GM12873 (cell line): ENCODE results near the gene KCNH4.

Source experiments
- TF ChIP-seq, protein P1 (sequence below): IDR thresholded peaks from 2 replicates; pipeline ENCODE4 v1.5.1; 2012; ENCODE audit warnings: low read depth, mild to moderate bottlenecking, moderate library complexity, low read length, control low read depth; ENCODE audit not compliant: insufficient read depth; ENCODE audit errors: missing control alignments

KCNH4 gene

DNA sequence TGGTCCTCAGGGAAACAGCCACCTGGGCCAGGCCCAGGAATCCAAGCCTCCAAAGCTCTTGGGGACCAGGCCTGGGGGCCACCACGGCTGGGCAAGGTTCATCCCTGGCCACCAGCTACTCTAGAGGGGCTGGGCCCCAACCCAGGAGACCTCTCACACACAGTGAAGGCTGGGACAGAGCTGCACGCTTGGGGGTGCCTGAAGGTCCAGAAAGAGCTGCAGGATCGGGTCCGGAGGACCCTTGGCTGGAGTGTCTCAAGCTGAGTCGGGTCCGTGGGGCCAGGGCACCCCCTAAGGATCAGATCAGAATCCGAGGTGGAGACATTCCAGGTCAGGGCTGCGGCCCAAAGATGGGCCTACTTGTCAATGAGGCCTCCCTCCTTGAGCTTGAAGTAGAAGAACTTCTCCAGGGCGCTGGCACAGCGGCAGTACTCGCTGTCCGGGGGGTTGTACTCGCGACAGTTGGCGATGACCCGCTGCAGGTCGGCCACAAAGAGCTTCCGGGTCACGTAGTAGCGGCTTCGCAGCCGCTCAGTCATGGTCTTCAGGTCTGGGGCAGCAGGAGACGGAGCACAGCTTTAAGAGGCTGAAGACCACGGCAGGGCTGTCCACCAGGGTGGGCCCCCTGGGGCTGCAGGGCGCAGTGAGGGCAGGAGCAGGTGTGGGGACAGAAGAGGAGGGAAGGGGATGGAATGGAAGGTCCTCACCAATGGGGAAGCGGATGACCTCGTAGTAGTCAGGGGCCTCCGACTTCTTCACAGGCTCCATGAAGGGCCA lies 67.5 kb downstream of the KCNH4 start:
- TF ChIP-seq, protein P1, sequence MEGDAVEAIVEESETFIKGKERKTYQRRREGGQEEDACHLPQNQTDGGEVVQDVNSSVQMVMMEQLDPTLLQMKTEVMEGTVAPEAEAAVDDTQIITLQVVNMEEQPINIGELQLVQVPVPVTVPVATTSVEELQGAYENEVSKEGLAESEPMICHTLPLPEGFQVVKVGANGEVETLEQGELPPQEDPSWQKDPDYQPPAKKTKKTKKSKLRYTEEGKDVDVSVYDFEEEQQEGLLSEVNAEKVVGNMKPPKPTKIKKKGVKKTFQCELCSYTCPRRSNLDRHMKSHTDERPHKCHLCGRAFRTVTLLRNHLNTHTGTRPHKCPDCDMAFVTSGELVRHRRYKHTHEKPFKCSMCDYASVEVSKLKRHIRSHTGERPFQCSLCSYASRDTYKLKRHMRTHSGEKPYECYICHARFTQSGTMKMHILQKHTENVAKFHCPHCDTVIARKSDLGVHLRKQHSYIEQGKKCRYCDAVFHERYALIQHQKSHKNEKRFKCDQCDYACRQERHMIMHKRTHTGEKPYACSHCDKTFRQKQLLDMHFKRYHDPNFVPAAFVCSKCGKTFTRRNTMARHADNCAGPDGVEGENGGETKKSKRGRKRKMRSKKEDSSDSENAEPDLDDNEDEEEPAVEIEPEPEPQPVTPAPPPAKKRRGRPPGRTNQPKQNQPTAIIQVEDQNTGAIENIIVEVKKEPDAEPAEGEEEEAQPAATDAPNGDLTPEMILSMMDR = no peak

DNA sequence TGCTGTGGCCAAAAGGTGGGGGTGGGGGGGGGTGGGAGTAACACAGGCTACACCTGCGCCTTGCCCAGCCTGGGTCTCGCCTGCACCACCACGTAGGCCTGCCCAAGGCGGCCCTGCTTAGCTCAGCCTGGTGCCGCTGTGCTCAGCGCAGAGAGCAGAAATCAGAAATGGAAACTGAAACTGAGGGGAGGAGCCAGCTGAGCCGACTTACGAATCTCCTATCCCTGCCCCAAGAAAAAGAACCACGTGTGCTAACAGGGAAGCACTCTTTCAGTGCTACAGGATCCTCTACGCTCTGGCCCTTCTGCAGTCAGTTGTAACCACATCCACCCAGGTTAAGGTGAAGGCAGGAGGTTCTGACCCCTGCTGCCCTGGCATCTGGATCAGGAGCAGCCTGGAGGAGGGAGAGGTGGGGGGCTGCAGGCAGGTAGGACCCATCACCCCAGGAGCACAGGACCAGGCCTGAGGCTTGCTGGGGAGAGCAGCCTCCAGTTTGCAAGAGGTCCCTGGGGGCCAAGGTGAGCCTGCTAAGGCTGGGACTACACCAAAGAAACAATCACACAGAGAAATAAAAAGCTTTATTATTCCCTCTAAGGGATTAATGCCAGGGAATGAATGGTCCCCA lies 68.3 kb downstream of the KCNH4 start, which contains the start of gene DHX58:
Gene DHX58, minus strand, starts transcription at position 163 of the 625 bp plus-strand sequence. CDS start 822 bp downstream, outside the sequence.
- TF ChIP-seq, protein P1 = no peak

DNA sequence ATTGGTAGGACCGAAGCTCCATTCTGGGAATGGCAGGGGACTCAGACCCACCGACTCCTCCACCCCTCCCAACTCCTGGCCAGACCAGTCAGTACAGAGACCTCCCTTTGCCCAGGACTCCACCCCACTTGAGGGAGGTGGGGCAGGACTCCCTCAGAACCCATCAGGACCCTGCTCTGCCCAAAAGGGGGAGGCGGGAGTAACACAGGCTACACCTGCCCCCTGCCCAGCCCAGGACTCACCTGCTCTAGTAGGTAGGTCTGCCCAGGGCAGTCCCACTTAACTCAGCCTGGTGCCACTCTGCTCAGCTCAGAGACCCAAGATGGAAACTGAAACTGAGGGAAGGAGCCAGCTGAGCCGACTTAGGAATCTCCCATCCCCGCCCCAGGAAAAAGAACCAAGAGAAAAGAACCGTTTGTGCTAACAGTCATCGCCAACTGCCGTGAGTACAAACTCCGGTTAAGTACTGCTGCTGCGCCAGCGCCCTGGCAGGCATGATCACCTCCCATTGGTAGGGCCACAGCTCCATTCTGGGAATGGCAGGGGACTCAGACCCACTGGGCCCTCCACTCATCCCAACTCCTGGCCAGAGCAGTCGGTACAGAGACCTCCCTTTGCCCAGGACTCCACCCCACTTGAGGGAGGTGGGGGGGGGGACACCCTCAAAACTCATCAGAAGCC lies 68.9 kb downstream of the KCNH4 start:
- TF ChIP-seq, protein P1 = no peak

DNA sequence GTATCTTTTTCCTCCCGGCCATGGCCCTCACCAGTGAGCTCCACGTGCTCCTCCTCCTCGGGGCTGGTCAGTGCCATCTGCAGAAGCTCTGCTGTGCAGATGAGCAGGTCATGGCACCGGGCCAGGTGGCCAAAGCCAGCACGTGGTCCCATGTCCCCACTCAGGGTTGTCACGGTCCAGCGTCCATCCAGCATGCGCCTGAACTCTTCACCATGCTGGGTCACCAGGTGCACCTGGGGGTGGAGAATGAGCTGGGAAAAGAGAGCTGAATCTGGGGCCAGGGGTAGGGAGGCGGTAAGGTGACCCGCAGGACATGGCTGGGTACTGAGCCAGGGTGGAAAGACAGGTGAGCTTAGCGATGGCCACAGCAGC lies 69.7 kb downstream of the KCNH4 start:
- TF ChIP-seq, protein P1 = no peak

DNA sequence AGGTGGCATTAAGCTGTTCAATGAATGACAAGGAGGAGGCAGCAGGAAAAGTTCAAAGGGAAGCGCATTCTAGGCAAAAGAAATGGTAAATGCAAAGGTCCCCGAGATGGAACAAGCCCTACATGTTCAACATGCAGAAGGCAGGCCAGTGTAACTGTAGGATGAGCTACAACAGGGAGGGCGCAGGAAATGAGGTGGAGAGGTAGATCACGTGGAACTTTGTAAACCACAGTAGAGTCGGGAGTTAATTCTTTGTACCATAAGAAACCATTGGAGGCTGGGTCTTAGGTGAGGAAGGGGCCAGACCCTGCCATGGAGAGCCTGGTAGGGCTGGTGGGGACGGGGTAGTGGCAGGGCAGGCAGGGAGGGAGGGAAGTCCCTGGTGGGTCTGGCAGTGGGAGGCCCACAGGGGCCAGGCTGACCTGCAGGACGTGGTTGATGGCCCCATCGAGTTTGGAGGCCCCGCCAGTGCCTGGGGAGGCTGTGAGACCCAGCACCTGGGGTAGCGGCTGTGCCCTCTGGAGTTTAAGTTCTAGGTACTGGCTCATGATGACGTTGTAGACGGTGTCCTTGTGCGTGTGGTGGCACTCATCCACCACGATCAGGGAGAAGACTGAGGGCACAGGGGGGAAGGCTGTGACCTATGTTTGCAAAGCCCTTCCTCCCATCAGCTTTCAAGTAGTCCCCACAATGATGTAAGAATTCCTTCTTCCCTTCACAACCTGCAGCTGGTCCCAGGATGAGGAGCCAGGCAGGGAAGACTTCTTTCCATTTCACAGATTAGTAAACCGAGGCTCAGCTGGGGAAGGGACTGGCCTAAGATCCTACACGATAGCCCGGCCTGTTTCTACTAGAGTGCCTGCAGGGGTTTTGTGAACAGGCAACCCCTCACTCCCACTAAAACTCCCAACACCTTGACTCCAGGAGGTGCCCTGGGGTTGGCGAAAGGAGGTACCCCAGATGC lies 70.4 kb downstream of the KCNH4 start:
- TF ChIP-seq, protein P1 = no peak

DNA sequence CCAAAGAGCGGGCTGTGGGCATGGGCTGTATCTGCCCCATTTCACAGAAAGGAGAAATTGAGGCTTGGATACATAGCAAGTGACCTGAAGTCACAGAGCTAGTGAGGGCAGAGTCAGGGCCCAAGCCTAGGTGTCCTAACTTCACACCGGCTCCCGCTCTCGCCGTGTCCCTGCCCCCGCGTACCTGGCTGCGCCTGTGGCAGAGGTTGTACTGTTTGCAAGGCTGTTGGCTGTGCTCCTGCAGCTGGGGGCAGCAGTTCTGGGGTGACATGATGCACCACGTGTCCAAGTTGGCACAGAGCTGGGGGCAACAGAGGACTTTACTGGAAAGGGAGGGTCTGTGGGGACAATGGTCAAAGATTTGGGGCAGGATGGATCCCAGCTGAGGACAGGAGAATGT lies 71.9 kb downstream of the KCNH4 start:
- TF ChIP-seq, protein P1 = no peak
